H1 (cell line): Measurements from ENCODE around the gene SURF1. TPM values are rescaled to one million over a fixed set of nuclear protein-coding genes. Genes with fewer than 3 reads are reported as not detected.

Experiments
- CTCF ChIA-PET: fragments of 300-600 bp; sonication (Branson Sonifier 250); formaldehyde crosslinking; loops from one replicate; lab custom pipeline; 2021; ENCODE audit not compliant: partially characterized antibody; lab: Charles Lee
- POLR2A ChIA-PET: fragments of 300-600 bp; sonication (Branson Sonifier 250); formaldehyde crosslinking; loops from one replicate; lab custom pipeline; 2021; ENCODE audit warnings: inconsistent platforms; ENCODE audit not compliant: partially characterized antibody; lab: Charles Lee
- DNase-seq, 2 experiments: peaks; one replicate each; pipeline versions ENCODE4 v3.0.0 to v3.0.0-alpha.2; 2010 to 2022; ENCODE audit warnings: low spot score in 2 of 2, low read depth in 1 of 2, mixed read lengths in 1 of 2
- FAIRE-seq: peaks from 2 replicates; lab custom pipeline; 2011; peaks lifted over from hg19 to GRCh38; lab: Jason Lieb, UNC
- H2AFZ ChIP-seq: 2 replicates; pipeline ENCODE4 v1.8.1; 2012; ENCODE audit warnings: low read length, inconsistent platforms
- H2AK5ac ChIP-seq: 2 replicates; pipeline ENCODE4 v1.6.1; 2013; ENCODE audit warnings: low read depth, low read length
- H2BK120ac ChIP-seq: replicated peaks from 2 replicates; pipeline ENCODE3; 2013; ENCODE audit warnings: low read depth, low read length, inconsistent platforms
- H2BK12ac ChIP-seq: 2 replicates; pipeline ENCODE4 v1.6.1; 2013; ENCODE audit warnings: low read depth, low read length
- H2BK15ac ChIP-seq: 2 replicates; pipeline ENCODE4 v1.6.1; 2013; ENCODE audit warnings: low read length
- H2BK20ac ChIP-seq: 2 replicates; pipeline ENCODE4 v1.6.1; 2013; ENCODE audit warnings: low read length
- H2BK5ac ChIP-seq: 2 replicates; pipeline ENCODE4 v1.6.1; 2013; ENCODE audit warnings: low read depth, low read length
- H3K14ac ChIP-seq: 2 replicates; pipeline ENCODE4 v1.6.1; 2013; ENCODE audit warnings: inconsistent platforms; ENCODE audit not compliant: insufficient read length
- H3K18ac ChIP-seq: 2 replicates; pipeline ENCODE4 v1.6.1; 2013; ENCODE audit warnings: low read length; ENCODE audit errors: extremely low read depth
- H3K23ac ChIP-seq: 2 replicates; pipeline ENCODE4 v1.6.1; 2013; ENCODE audit warnings: inconsistent platforms; ENCODE audit not compliant: insufficient read length
- H3K23me2 ChIP-seq: 2 replicates; pipeline ENCODE4 v1.6.1; 2013; ENCODE audit warnings: low read depth, low read length
- H3K27ac ChIP-seq: 2 replicates; pipeline ENCODE4 v1.6.1; 2011; ENCODE audit warnings: low read depth, low read length, inconsistent platforms
- H3K27me3 ChIP-seq, 4 experiments: replicated peaks in 1 of 4; 1 replicate in 1 of 4; 2 replicates in 3 of 4; pipeline versions ENCODE4 v1.6.1 to v1.8.1; 2011 to 2013; ENCODE audit warnings: low read length in 3 of 4, mild to moderate bottlenecking in 3 of 4, inconsistent platforms in 2 of 4, mixed read lengths in 2 of 4, moderate library complexity in 1 of 4; ENCODE audit not compliant: control insufficient read depth in 3 of 4, insufficient read depth in 3 of 4; ENCODE audit errors: extremely low read depth in 1 of 4
- H3K36me3 ChIP-seq, 4 experiments: 2 replicates each; pipeline versions ENCODE4 v1.6.1 to v1.8.1; 2011 to 2013; ENCODE audit warnings: mild to moderate bottlenecking in 4 of 4, low read length in 3 of 4, moderate library complexity in 2 of 4, control low read depth in 1 of 4, inconsistent platforms in 1 of 4; ENCODE audit not compliant: insufficient read depth in 4 of 4, control insufficient read depth in 2 of 4
- H3K4ac ChIP-seq: replicated peaks from 2 replicates; pipeline ENCODE3; 2013; ENCODE audit warnings: low read length, low read depth, mixed read lengths, inconsistent platforms; ENCODE audit not compliant: insufficient read length
- H3K4me1 ChIP-seq, 4 experiments: replicated peaks in 1 of 4; 1 replicate in 1 of 4; 2 replicates in 3 of 4; pipeline versions ENCODE4 v1.6.1 to v1.8.1; 2011 to 2013; ENCODE audit warnings: low read length in 3 of 4, inconsistent platforms in 2 of 4, mixed read lengths in 1 of 4; ENCODE audit not compliant: insufficient read depth in 4 of 4, control insufficient read depth in 3 of 4
- H3K4me2 ChIP-seq, 2 experiments: 2 replicates each; pipeline versions ENCODE4 v1.6.1 to v1.8.1; 2011 to 2013; ENCODE audit warnings: low read depth in 2 of 2, low read length in 2 of 2, control low read depth in 1 of 2, inconsistent platforms in 1 of 2, mild to moderate bottlenecking in 1 of 2; ENCODE audit not compliant: insufficient read depth in 1 of 2
- H3K4me3 ChIP-seq, 4 experiments: fragments of 200-600, 300-600 bp in 1 of 4; sonication (generic), shearing (Covaris generic), sonication (Bioruptor Twin) in 1 of 4; 2 replicates each; pipeline versions ENCODE4 v1.5.1 to v1.8.1; 2011 to 2016; ENCODE audit warnings: low read length in 4 of 4, low read depth in 3 of 4, control low read depth in 2 of 4, inconsistent platforms in 2 of 4, mild to moderate bottlenecking in 2 of 4, mixed read lengths in 1 of 4, moderate library complexity in 1 of 4; ENCODE audit not compliant: insufficient read depth in 2 of 4; ENCODE audit errors: extremely low read depth in 1 of 4
- H3K56ac ChIP-seq: replicated peaks from 2 replicates; pipeline ENCODE3; 2013; ENCODE audit warnings: low read depth, mild to moderate bottlenecking, mixed read lengths, low read length, inconsistent platforms; ENCODE audit not compliant: insufficient read length
- H3K79me1 ChIP-seq: 2 replicates; pipeline ENCODE4 v1.6.1; 2013; ENCODE audit warnings: low read depth, low read length, control low read depth
- H3K79me2 ChIP-seq, 2 experiments: 2 replicates each; pipeline versions ENCODE4 v1.6.1 to v1.8.1; 2012 to 2013; ENCODE audit warnings: low read length in 2 of 2, mild to moderate bottlenecking in 2 of 2, inconsistent platforms in 1 of 2; ENCODE audit not compliant: insufficient read depth in 2 of 2, control insufficient read depth in 1 of 2
- H3K9ac ChIP-seq, 4 experiments: replicated peaks in 1 of 4; 1 replicate in 1 of 4; 2 replicates in 3 of 4; pipeline versions ENCODE4 v1.6.1 to v1.8.1; 2011 to 2013; ENCODE audit warnings: low read depth in 3 of 4, low read length in 3 of 4, control low read depth in 2 of 4, mild to moderate bottlenecking in 2 of 4, moderate library complexity in 2 of 4, inconsistent platforms in 1 of 4; ENCODE audit errors: extremely low read depth in 1 of 4
- H3K9me3 ChIP-seq, 2 experiments: 2 replicates each; pipeline versions ENCODE4 v1.6.1 to v1.8.1; 2012 to 2013; ENCODE audit warnings: mild to moderate bottlenecking in 2 of 2, moderate library complexity in 2 of 2, control low read depth in 1 of 2, inconsistent platforms in 1 of 2, low read depth in 1 of 2, low read length in 1 of 2, mixed read lengths in 1 of 2; ENCODE audit not compliant: insufficient read depth in 2 of 2
- H4K20me1 ChIP-seq, 2 experiments: replicated peaks in 1 of 2; 2 replicates each; pipeline versions ENCODE3 to v1.8.1; 2011 to 2013; ENCODE audit warnings: inconsistent platforms in 2 of 2, low read length in 2 of 2, mild to moderate bottlenecking in 1 of 2; ENCODE audit not compliant: insufficient read depth in 2 of 2, control insufficient read depth in 1 of 2
- H4K5ac ChIP-seq: 2 replicates; pipeline ENCODE4 v1.6.1; 2013; ENCODE audit warnings: low read length, low read depth, mixed read lengths, inconsistent platforms; ENCODE audit not compliant: insufficient read length
- H4K8ac ChIP-seq: 2 replicates; pipeline ENCODE4 v1.8.0; 2013; ENCODE audit warnings: mild to moderate bottlenecking, moderate library complexity, low read length, inconsistent platforms; ENCODE audit not compliant: insufficient read depth; ENCODE audit errors: extremely low read depth
- H4K91ac ChIP-seq: replicated peaks from 2 replicates; pipeline ENCODE3; 2013; ENCODE audit warnings: low read length, mixed read lengths, inconsistent platforms; ENCODE audit not compliant: insufficient read length
- CBX5 ChIP-seq: fragments of 300-800, 300-1000 bp; sonication (generic); IDR thresholded peaks from 2 replicates; pipeline ENCODE4 v1.7.1; 2016; ENCODE audit warnings: antibody characterized with exemption, low read length, low read depth
- CTBP2 ChIP-seq: IDR thresholded peaks from 2 replicates; pipeline ENCODE4 v1.7.0; 2011; ENCODE audit warnings: borderline replicate concordance, mild to moderate bottlenecking, moderate library complexity, mixed read lengths, low read length; ENCODE audit not compliant: insufficient read depth, insufficient read length
- EP300 ChIP-seq, 2 experiments: IDR thresholded peaks; 1 replicate in 1 of 2; 2 replicates in 1 of 2; pipeline ENCODE4 v1.6.1; 2011 to 2012; ENCODE audit warnings: low read depth in 2 of 2, low read length in 2 of 2, mild to moderate bottlenecking in 2 of 2, borderline replicate concordance in 1 of 2, inconsistent platforms in 1 of 2, moderate library complexity in 1 of 2
- EZH2 ChIP-seq: fragments of 200-600 bp; sonication (generic); IDR thresholded peaks from 2 replicates; pipeline ENCODE4 v1.7.1; 2012; ENCODE audit warnings: low read depth, mild to moderate bottlenecking, moderate library complexity, low read length, inconsistent platforms; ENCODE audit not compliant: severe bottlenecking
- JUN ChIP-seq: IDR thresholded peaks from 2 replicates; pipeline ENCODE4 v1.6.1; 2011; ENCODE audit warnings: low read depth, mild to moderate bottlenecking, improper control_type of control experiment, low read length
- JUND ChIP-seq: IDR thresholded peaks from 2 replicates; pipeline ENCODE4 v1.6.1; 2011; ENCODE audit warnings: mild to moderate bottlenecking, improper control_type of control experiment, low read length
- KDM4A ChIP-seq: IDR thresholded peaks from one replicate; pipeline ENCODE4 v1.7.1; 2012; ENCODE audit warnings: low read depth, mild to moderate bottlenecking, moderate library complexity, low read length, inconsistent platforms; ENCODE audit not compliant: severe bottlenecking
- POU5F1 ChIP-seq: IDR thresholded peaks from 2 replicates; pipeline ENCODE4 v1.6.1; 2011; ENCODE audit warnings: low read depth, mild to moderate bottlenecking, low read length, moderate library complexity
- RFX5 ChIP-seq: IDR thresholded peaks from 2 replicates; pipeline ENCODE4 v1.6.1; 2011; ENCODE audit warnings: low read depth, low read length, improper control_type of control experiment, borderline replicate concordance
- SAP30 ChIP-seq: fragments of 300-600 bp; sonication (generic); IDR thresholded peaks from 2 replicates; pipeline ENCODE4 v1.7.1; 2012; ENCODE audit warnings: low read length, moderate library complexity, mild to moderate bottlenecking, inconsistent platforms; ENCODE audit not compliant: insufficient read depth, insufficient replicate concordance
- SP1 ChIP-seq: IDR thresholded peaks from 2 replicates; pipeline ENCODE4 v1.6.1; 2011; ENCODE audit warnings: low read depth, low read length
- WGBS, 2 experiments: shearing (Covaris generic) in 1 of 2; methylation state at CpG; one replicate each; pipeline versions ENCODE4 v1.1.6 to v1.1.7; 2013 to 2015; ENCODE audit warnings: low lambda C conversion rate in 2 of 2, mixed read lengths in 2 of 2, inconsistent platforms in 1 of 2, low coverage in 1 of 2, missing lambda C conversion rate in 1 of 2; ENCODE audit not compliant: insufficient replicate concordance in 2 of 2, insufficient coverage in 1 of 2, insufficient read length in 1 of 2; ENCODE audit errors: extremely low coverage in 1 of 2, missing lambda C conversion rate in 1 of 2; 5-methylcytosine and 5-hydroxymethylcytosine counted together
- polyA plus RNA-seq, 7 experiments: library from polyadenylated mRNA; depleted of rRNA in 3 of 7; stranded (reverse) in 5 of 7; unstranded in 2 of 7; fragments of >200 nt in 5 of 7; fragments of 200-250 nt in 2 of 7; gene quantifications; 1 replicate in 5 of 7; 2 replicates in 1 of 7; 4 replicates in 1 of 7; pipeline versions ENCODE4 v1.2.1 to v1.2.3, GENCODE V29; 2011 to 2013; ENCODE audit warnings: missing spikeins in 2 of 7, mixed read lengths in 2 of 7
- total RNA-seq: library from RNA; stranded (reverse); fragmentation: NEBNext Ultra II Directional; extraction: Animal tissue kit (Norgen Biotek cat#: 25700); gene quantifications from 2 replicates; pipeline ENCODE4 v1.2.1, GENCODE V29; 2021
- TF ChIP-seq, protein P1 (sequence below): IDR thresholded peaks from 2 replicates; pipeline ENCODE4 v1.6.1; 2011; ENCODE audit warnings: low read depth, mild to moderate bottlenecking, low read length; ENCODE audit not compliant: insufficient read depth

The SURF1 gene
- total and polyA plus RNA-seq, 2 of the 8 experiments (the other 6 are each of a cell fraction or from before 2014, with no cell fraction given) = 43.1 to 44.7 TPM

DNA sequence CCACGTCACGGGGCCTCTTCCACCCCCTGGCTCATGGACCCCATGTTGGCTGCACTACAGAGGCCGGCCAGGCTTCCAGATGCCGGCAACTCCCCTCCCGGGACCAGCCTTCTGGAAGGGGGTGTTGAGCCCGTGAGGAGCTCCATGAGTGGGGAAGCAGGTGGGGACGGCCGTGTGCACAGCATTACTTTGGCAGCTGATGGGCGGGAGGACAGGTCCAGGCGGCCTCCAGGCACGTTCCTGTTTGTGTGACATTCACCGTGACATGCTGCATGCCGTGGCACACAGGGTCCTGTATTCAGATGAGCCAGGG lies 52.2 kb downstream of the SURF1 start:
- no peaks in the 10 kb centered on the region for H3K79me1 ChIP-seq
- no peak overlapping the region for H2BK20ac ChIP-seq
- FAIRE-seq = no peak
- no peak overlapping the region for H3K14ac ChIP-seq
- no peak overlapping the region for H3K4me3 ChIP-seq
- POLR2A ChIA-PET = interaction anchor here (1.4 kb wide), 1 partner anchor 44 kb away, joined by 4 read pairs; the partner anchor contains the start of genes MED22 and RPL7A
- no peaks in the 10 kb centered on the region for H3K4me1 ChIP-seq
- H3K4me2 ChIP-seq = no peak overlapping the region
- no peak overlapping the region for H3K27ac ChIP-seq
- H4K20me1 ChIP-seq = no peaks in the 10 kb centered on the region
- H2AFZ ChIP-seq = no peak overlapping the region
- H3K36me3 ChIP-seq = no peaks in the 10 kb centered on the region
- no peak overlapping the region for H2BK15ac ChIP-seq
- 84% methylated on average over 12 of the region's 13 CpGs; no CpG with 5 or more reads in 1 of the 2 experiments for WGBS, 2 experiments
- no peaks in the 10 kb centered on the region; a peak in 1 of 7 replicates for H3K27me3 ChIP-seq
- H3K56ac ChIP-seq = no peak overlapping the region
- CTCF ChIA-PET = interaction anchor here (1.4 to 1.5 kb wide), 2 partner anchors 21 to 116 kb away, joined by 4 to 12 read pairs; no protein-coding TSS in a partner anchor
- H2AK5ac ChIP-seq = no peak overlapping the region
- H3K9me3 ChIP-seq = no peaks in the 10 kb centered on the region
- no peak overlapping the region for H3K9ac ChIP-seq
- no peak overlapping the region for H3K23ac ChIP-seq
- no peak overlapping the region for H4K91ac ChIP-seq
- H2BK5ac ChIP-seq = no peak overlapping the region
- TF ChIP-seq, protein P1, sequence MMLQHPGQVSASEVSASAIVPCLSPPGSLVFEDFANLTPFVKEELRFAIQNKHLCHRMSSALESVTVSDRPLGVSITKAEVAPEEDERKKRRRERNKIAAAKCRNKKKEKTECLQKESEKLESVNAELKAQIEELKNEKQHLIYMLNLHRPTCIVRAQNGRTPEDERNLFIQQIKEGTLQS = no peak
- TF ChIP-seq EP300 (IDR thresholded peaks at IDR 0.05; ENCODE audit: borderline replicate concordance in 1 of 2, low read depth in 2 of 2, low read length in 2 of 2) (no peak), CBX5 (no peak), SAP30 (no peak), EZH2 (no peak), KDM4A (no peak), CTBP2 (no peak), POU5F1 (no peak), RFX5 (no peak), JUN (no peak), SP1 (no peak), JUND (no peak)
- H3K79me2 ChIP-seq = no peaks in the 10 kb centered on the region
- DNase-seq = no peak
- no peak overlapping the region for H2BK120ac ChIP-seq
- no peak overlapping the region for H4K5ac ChIP-seq
- no peak overlapping the region for H4K8ac ChIP-seq
- no peak overlapping the region for H3K18ac ChIP-seq
- no peak overlapping the region for H3K4ac ChIP-seq
- no peaks in the 10 kb centered on the region for H3K23me2 ChIP-seq
- no peak overlapping the region for H2BK12ac ChIP-seq
